PC-9 (cell line): ENCODE data around the gene DGAT2L6. TPM values are rescaled to one million over a fixed set of nuclear protein-coding genes. Genes with fewer than 3 reads are reported as not detected.
A peak's percentile ranks its signal among the peaks of the same experiment; 100 is the strongest.

Source experiments
- BruUV-seq: library from RNA; stranded (reverse); fragments of 400-500 nt; replicated peaks from 2 replicates; lab custom pipeline; 2021; lab: Mats Ljungman, UMichigan
- CTCF ChIA-PET: fragments of 300-600 bp; sonication (Branson Sonifier 250); formaldehyde crosslinking; loops from one replicate; lab custom pipeline; 2022; ENCODE audit warnings: antibody characterized with exemption; lab: Charles Lee
- POLR2A ChIA-PET: fragments of 300-600 bp; sonication (Branson Sonifier 250); formaldehyde crosslinking; loops from one replicate; lab custom pipeline; 2022; ENCODE audit warnings: antibody characterized with exemption; ENCODE audit not compliant: unreplicated experiment; lab: Charles Lee
- DNase-seq, 2 experiments: peaks; one replicate each; pipeline versions ENCODE4 v3.0.0 to v3.0.0-alpha.2; 2015 to 2022; ENCODE audit warnings: mixed read lengths in 1 of 2
- H2AFZ ChIP-seq: fragments of 200-600 bp; sonication (generic); 2 replicates; pipeline ENCODE4 v1.8.1; 2017; ENCODE audit warnings: antibody characterized with exemption
- H3F3A ChIP-seq: fragments of 200-600 bp; sonication (generic); 2 replicates; pipeline ENCODE4 v1.8.1; 2017; ENCODE audit warnings: antibody characterized with exemption, mild to moderate bottlenecking, low read depth; ENCODE audit not compliant: insufficient read depth
- H3K27ac ChIP-seq: fragments of 200-600 bp; sonication (generic); 2 replicates; pipeline ENCODE4 v1.6.1; 2016; ENCODE audit warnings: mixed run types
- H3K27me3 ChIP-seq: fragments of 200-600 bp; sonication (generic); 2 replicates; pipeline ENCODE4 v1.6.1; 2016; ENCODE audit warnings: low read depth, mixed run types; ENCODE audit not compliant: insufficient read depth
- H3K36me3 ChIP-seq: fragments of 200-600 bp; sonication (generic); 2 replicates; pipeline ENCODE4 v1.6.1; 2016; ENCODE audit warnings: low read depth, mixed run types
- H3K4me1 ChIP-seq: fragments of 200-600 bp; sonication (generic); replicated peaks from 2 replicates; pipeline ENCODE4 v1.6.1; 2016; ENCODE audit warnings: mixed run types; ENCODE audit not compliant: insufficient read depth
- H3K4me2 ChIP-seq: fragments of 200-600 bp; sonication (generic); 2 replicates; pipeline ENCODE4 v1.6.1; 2017; ENCODE audit warnings: mixed run types
- H3K4me3 ChIP-seq: fragments of 200-600 bp; sonication (generic); 2 replicates; pipeline ENCODE4 v1.6.1; 2016; ENCODE audit warnings: mixed run types
- H3K79me2 ChIP-seq: fragments of 200-600 bp; sonication (generic); 2 replicates; pipeline ENCODE4 v1.6.1; 2017; ENCODE audit warnings: low read depth, mixed run types
- H3K9me2 ChIP-seq: fragments of 200-600 bp; sonication (generic); 2 replicates; pipeline ENCODE4 v1.8.1; 2017; ENCODE audit warnings: mild to moderate bottlenecking; ENCODE audit not compliant: insufficient read depth
- H3K9me3 ChIP-seq: fragments of 200-600 bp; sonication (generic); 2 replicates; pipeline ENCODE4 v1.8.1; 2016; ENCODE audit warnings: low read depth; ENCODE audit not compliant: insufficient read depth
- H4K20me1 ChIP-seq: fragments of 200-600 bp; sonication (generic); 2 replicates; pipeline ENCODE4 v1.8.1; 2017; ENCODE audit not compliant: insufficient read depth
- EZH2 ChIP-seq: fragments of 200-600 bp; sonication (generic); IDR thresholded peaks from 2 replicates; pipeline ENCODE4 v1.8.0; 2017; ENCODE audit warnings: antibody characterized with exemption, low read depth
- intact Hi-C: fragments of 100-400 bp; cut with micrococcal nuclease; formaldehyde crosslinking; loops from one replicate; pipeline ENCODE4 v1.10.0; 2022; ENCODE audit not compliant: unreplicated experiment
- total RNA-seq: library from RNA; stranded (reverse); gene quantifications from 2 replicates; pipeline ENCODE4 v1.2.3, GENCODE V29; 2021
- TF ChIP-seq, protein P1 (sequence below): fragments of 200-600 bp; sonication (generic); conservative IDR thresholded peaks from 2 replicates; pipeline ENCODE4 v1.6.1; 2017; ENCODE audit warnings: mixed run types, antibody characterized with exemption, mild to moderate bottlenecking, moderate library complexity

Gene DGAT2L6
- total RNA-seq, 1 experiment from 2014 or later = not detected

DNA sequence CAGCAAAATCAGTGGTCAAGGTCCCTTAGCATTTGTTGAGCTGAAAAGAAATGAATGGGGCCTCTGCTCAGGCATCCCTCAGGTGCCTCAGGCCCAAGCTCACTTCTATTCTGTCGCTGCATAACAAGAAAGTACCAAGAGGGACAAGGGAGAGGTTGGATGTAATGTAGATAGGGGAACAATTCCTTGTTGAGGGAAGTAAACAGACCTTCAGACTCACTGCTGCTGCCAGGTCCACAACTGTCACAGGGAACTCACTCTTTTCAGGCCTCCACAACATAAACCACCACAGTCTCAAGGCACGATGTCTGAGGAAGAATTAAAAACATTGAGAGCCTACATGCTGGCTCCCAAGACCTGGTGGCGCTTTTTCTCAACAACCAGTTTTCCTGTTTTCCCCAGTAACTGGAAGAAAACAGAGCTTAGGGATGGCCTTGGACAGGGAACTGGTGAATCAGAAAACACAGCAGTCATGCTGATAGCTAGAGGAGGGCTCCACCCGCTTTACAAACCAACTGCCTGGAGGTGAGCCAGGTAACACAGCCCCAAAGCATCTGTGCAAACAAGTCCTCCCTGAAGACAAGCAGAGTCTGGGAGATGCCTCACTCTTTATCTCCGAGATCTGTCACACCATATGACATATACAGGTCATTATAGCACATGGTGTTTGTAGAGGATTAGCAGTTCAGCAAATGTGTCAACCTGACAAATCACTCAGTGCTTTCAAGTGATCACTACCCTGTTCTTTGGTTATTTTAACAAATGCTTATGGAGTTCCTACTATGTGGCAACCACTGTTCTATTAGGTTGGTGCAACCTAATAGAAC lies 42.9 kb downstream of the DGAT2L6 start:
- Histone ChIP-seq H3K9me3 (no peaks in the 10 kb centered on the region), H3K27ac (peak overlapping the region; percentile 51), H3K4me2 (peak overlapping the region; percentile 36), H3K27me3 (no peaks in the 10 kb centered on the region), H3K9me2 (no peaks in the 10 kb centered on the region), H2AFZ (no peak overlapping the region), H4K20me1 (no peaks in the 10 kb centered on the region), H3K4me1 (peaks cover 11% of the 10 kb centered on the region), H3K36me3 (no peaks in the 10 kb centered on the region), H3K4me3 (no peak overlapping the region), H3F3A (peaks cover 7% of the 10 kb centered on the region; the same call in 1 of the 2 replicates), H3K79me2 (no peaks in the 10 kb centered on the region)
- CTCF ChIA-PET = interaction anchor here (0.6 to 0.9 kb wide), 3 partner anchors 43 to 914 kb away, joined by 3 to 5 read pairs (median 5); partner anchors contain the start of gene IGBP1
- BruUV-seq = no TSS peak
- POLR2A ChIA-PET = interaction anchor here (0.9 kb wide), 1 partner anchor 87 kb away, joined by 5 read pairs; the partner anchor contains the start of gene IGBP1
- intact Hi-C loops = no loop called here
- no peak for TF ChIP-seq EZH2
- TF ChIP-seq, protein P1, sequence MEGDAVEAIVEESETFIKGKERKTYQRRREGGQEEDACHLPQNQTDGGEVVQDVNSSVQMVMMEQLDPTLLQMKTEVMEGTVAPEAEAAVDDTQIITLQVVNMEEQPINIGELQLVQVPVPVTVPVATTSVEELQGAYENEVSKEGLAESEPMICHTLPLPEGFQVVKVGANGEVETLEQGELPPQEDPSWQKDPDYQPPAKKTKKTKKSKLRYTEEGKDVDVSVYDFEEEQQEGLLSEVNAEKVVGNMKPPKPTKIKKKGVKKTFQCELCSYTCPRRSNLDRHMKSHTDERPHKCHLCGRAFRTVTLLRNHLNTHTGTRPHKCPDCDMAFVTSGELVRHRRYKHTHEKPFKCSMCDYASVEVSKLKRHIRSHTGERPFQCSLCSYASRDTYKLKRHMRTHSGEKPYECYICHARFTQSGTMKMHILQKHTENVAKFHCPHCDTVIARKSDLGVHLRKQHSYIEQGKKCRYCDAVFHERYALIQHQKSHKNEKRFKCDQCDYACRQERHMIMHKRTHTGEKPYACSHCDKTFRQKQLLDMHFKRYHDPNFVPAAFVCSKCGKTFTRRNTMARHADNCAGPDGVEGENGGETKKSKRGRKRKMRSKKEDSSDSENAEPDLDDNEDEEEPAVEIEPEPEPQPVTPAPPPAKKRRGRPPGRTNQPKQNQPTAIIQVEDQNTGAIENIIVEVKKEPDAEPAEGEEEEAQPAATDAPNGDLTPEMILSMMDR = no peak
- peak; percentile 58 to 89 for DNase-seq

- intact Hi-C loops = no loop called here
- Histone ChIP-seq H3K9me3 (no peaks in the 10 kb centered on the region), H3K36me3 (no peaks in the 10 kb centered on the region), H2AFZ (no peak overlapping the region), H3K27ac (no peak overlapping the region), H3K79me2 (no peaks in the 10 kb centered on the region), H3K4me1 (no peaks in the 10 kb centered on the region), H4K20me1 (no peaks in the 10 kb centered on the region), H3K9me2 (no peaks in the 10 kb centered on the region), H3K4me3 (no peak overlapping the region), H3K4me2 (no peak overlapping the region), H3K27me3 (no peaks in the 10 kb centered on the region), H3F3A (no peaks in the 10 kb centered on the region)
- TF ChIP-seq, protein P1 = no peak
- no peak for TF ChIP-seq EZH2
- ChIA-PET CTCF (no interaction called here), POLR2A (no interaction called here)
- BruUV-seq = no TSS peak
- DNase-seq = no peak
These were observed 48.8 kb downstream of the DGAT2L6 start for GRCh38 chrX:70226048-70226447.

- intact Hi-C loops = no loop called here
- no peak for DNase-seq
- Histone ChIP-seq H3K9me3 (no peaks in the 10 kb centered on the region), H3K4me1 (no peaks in the 10 kb centered on the region), H4K20me1 (no peaks in the 10 kb centered on the region), H2AFZ (no peak overlapping the region), H3K4me3 (no peak overlapping the region), H3F3A (no peaks in the 10 kb centered on the region), H3K4me2 (no peak overlapping the region), H3K36me3 (no peaks in the 10 kb centered on the region), H3K27ac (no peak overlapping the region), H3K79me2 (no peaks in the 10 kb centered on the region), H3K9me2 (no peaks in the 10 kb centered on the region), H3K27me3 (no peaks in the 10 kb centered on the region)
- ChIA-PET POLR2A (no interaction called here), CTCF (no interaction called here)
- no peak for TF ChIP-seq EZH2
- TF ChIP-seq, protein P1 = no peak
- no TSS peak for BruUV-seq
These were observed 49.4 kb downstream of the DGAT2L6 start for GRCh38 chrX:70226687-70227086.
